Endothelial cell of umbilical vein (primary cell): Measurements from ENCODE around the gene ATP10B. TPM values are rescaled to one million over a fixed set of nuclear protein-coding genes. Genes with fewer than 3 reads are reported as not detected.

Experiments used
- BruUV-seq: library from RNA; stranded (reverse); fragments of 400-500 nt; replicated peaks from 2 replicates; lab custom pipeline; 2021; lab: Mats Ljungman, UMichigan
- CTCF ChIA-PET: fragments of 300-600, 350-600 bp; sonication (Branson Sonifier 250); formaldehyde crosslinking; loops from one replicate; lab custom pipeline; 2021; ENCODE audit warnings: antibody characterized with exemption, inconsistent platforms; lab: Charles Lee
- POLR2A ChIA-PET: fragments of 300-600, 350-600 bp; sonication (Branson Sonifier 250); formaldehyde crosslinking; loops from one replicate; lab custom pipeline; 2021; ENCODE audit warnings: antibody characterized with exemption, inconsistent platforms; lab: Charles Lee
- DNase-seq: peaks from one replicate; pipeline ENCODE4 v3.0.0-alpha.2; 2011; ENCODE audit warnings: low read depth, low spot score
- FAIRE-seq: peaks from 2 replicates; lab custom pipeline; 2011; peaks lifted over from hg19 to GRCh38; lab: Jason Lieb, UNC
- H2AFZ ChIP-seq: 2 replicates; pipeline ENCODE4 v1.6.0; 2012; ENCODE audit warnings: low read depth, low read length, control low read depth, inconsistent platforms
- H3K27ac ChIP-seq: 2 replicates; pipeline ENCODE4 v1.5.1; 2011; ENCODE audit warnings: low read depth, mild to moderate bottlenecking, control low read depth, low read length, moderate library complexity; ENCODE audit not compliant: insufficient read depth
- H3K27me3 ChIP-seq, 2 experiments: 2 replicates each; pipeline versions ENCODE4 v1.6.0 to v1.6.1; 2011; ENCODE audit warnings: low read length in 2 of 2, mixed read lengths in 1 of 2; ENCODE audit not compliant: control insufficient read depth in 2 of 2, insufficient read depth in 2 of 2
- H3K36me3 ChIP-seq, 2 experiments: 2 replicates in 1 of 2; 3 replicates in 1 of 2; pipeline ENCODE4 v1.5.1; 2011; ENCODE audit warnings: low read length in 2 of 2, mild to moderate bottlenecking in 1 of 2, moderate library complexity in 1 of 2; ENCODE audit not compliant: control insufficient read depth in 2 of 2, insufficient read depth in 2 of 2; ENCODE audit errors: extremely low read depth in 1 of 2
- H3K4me1 ChIP-seq: 3 replicates; pipeline ENCODE4 v1.5.1; 2011; ENCODE audit warnings: mild to moderate bottlenecking, low read length; ENCODE audit not compliant: control insufficient read depth, insufficient read depth; ENCODE audit errors: extremely low read depth
- H3K4me2 ChIP-seq: 2 replicates; pipeline ENCODE4 v1.6.1; 2011; ENCODE audit warnings: low read length, control low read depth, mixed read lengths; ENCODE audit not compliant: insufficient read depth
- H3K4me3 ChIP-seq, 3 experiments: fragments of 200-600 bp in 1 of 3; sonication (generic), shearing (Covaris generic) in 1 of 3; replicated peaks in 1 of 3; 2 replicates each; pipeline ENCODE4 v1.5.1; 2011 to 2016; ENCODE audit warnings: control low read depth in 3 of 3, low read length in 3 of 3, mild to moderate bottlenecking in 2 of 3, inconsistent platforms in 1 of 3, low read depth in 1 of 3, moderate library complexity in 1 of 3; ENCODE audit not compliant: insufficient read depth in 1 of 3
- H3K79me2 ChIP-seq: 2 replicates; pipeline ENCODE4 v1.6.0; 2012; ENCODE audit warnings: low read length, inconsistent platforms; ENCODE audit not compliant: control insufficient read depth, insufficient read depth
- H3K9ac ChIP-seq: replicated peaks from 2 replicates; pipeline ENCODE3; 2011; ENCODE audit warnings: low read length, control low read depth; ENCODE audit not compliant: insufficient read depth; ENCODE audit errors: extremely low read depth
- H3K9me1 ChIP-seq: replicated peaks from 3 replicates; pipeline ENCODE4 v1.6.0; 2011; ENCODE audit warnings: mild to moderate bottlenecking, low read length; ENCODE audit not compliant: control insufficient read depth, insufficient read depth; ENCODE audit errors: extremely low read depth
- H3K9me3 ChIP-seq: replicated peaks from 2 replicates; pipeline ENCODE4 v1.5.1; 2012; ENCODE audit warnings: low read length, inconsistent platforms; ENCODE audit not compliant: control insufficient read depth, insufficient read depth
- H4K20me1 ChIP-seq: replicated peaks from 2 replicates; pipeline ENCODE3; 2011; ENCODE audit warnings: mild to moderate bottlenecking, low read length; ENCODE audit not compliant: control insufficient read depth, insufficient read depth; ENCODE audit errors: extremely low read depth
- EZH2 ChIP-seq: IDR thresholded peaks from 2 replicates; pipeline ENCODE4 v1.6.1; 2012; ENCODE audit warnings: borderline replicate concordance, low read depth, mild to moderate bottlenecking, moderate library complexity, low read length, inconsistent platforms; ENCODE audit not compliant: severe bottlenecking
- FOS ChIP-seq: IDR thresholded peaks from 2 replicates; pipeline ENCODE4 v1.6.1; 2011; ENCODE audit warnings: mild to moderate bottlenecking, low read length, moderate library complexity, borderline replicate concordance; ENCODE audit not compliant: insufficient read depth
- GATA2 ChIP-seq: IDR thresholded peaks from 2 replicates; pipeline ENCODE4 v1.7.0; 2011; ENCODE audit warnings: low read depth, mild to moderate bottlenecking, moderate library complexity, mixed read lengths, low read length; ENCODE audit not compliant: insufficient read length, insufficient read depth
- JUN ChIP-seq: IDR thresholded peaks from 2 replicates; pipeline ENCODE4 v1.6.1; 2011; ENCODE audit warnings: borderline replicate concordance, low read depth; ENCODE audit not compliant: insufficient read length, insufficient read depth
- MYC ChIP-seq: IDR thresholded peaks from one replicate; pipeline ENCODE4 v1.6.1; 2011; ENCODE audit warnings: mild to moderate bottlenecking, low read depth, low read length
- POLR2A ChIP-seq: IDR thresholded peaks from 2 replicates; pipeline ENCODE4 v1.6.1; 2012; ENCODE audit warnings: low read depth, mild to moderate bottlenecking, control low read depth, low read length
- POLR2AphosphoS5 ChIP-seq: IDR thresholded peaks from 2 replicates; pipeline ENCODE4 v1.6.1; 2012; ENCODE audit warnings: low read depth, mild to moderate bottlenecking, control low read depth, low read length, moderate library complexity; ENCODE audit not compliant: insufficient read depth
- dilution Hi-C: fragments of 300-500 bp; cut with MboI; formaldehyde crosslinking; loops from one replicate; pipeline ENCODE4 v1.15.0; 2019; ENCODE audit warnings: low sequenced_read_pairs; ENCODE audit not compliant: extremely low pct_ligation_motif_present
- intact Hi-C: fragments of 100-400 bp; cut with micrococcal nuclease; formaldehyde crosslinking; loops from one replicate; pipeline ENCODE4 v1.10.0; 2022
- polyA plus RNA-seq, 4 experiments: library from polyadenylated mRNA; depleted of rRNA in 3 of 4; stranded (reverse) in 3 of 4; unstranded in 1 of 4; fragments of >200 nt; gene quantifications; 2 replicates each; pipeline versions ENCODE4 v1.2.1 to v1.2.3, GENCODE V29; 2011 to 2012; ENCODE audit warnings: missing spikeins in 1 of 4
- total RNA-seq: library from RNA; stranded (reverse); gene quantifications from 2 replicates; pipeline ENCODE4 v1.2.3, GENCODE V29; 2021
- TF ChIP-seq, protein P1 (sequence below): IDR thresholded peaks from 2 replicates; pipeline ENCODE4 v1.6.1; 2011; ENCODE audit not compliant: insufficient read depth, insufficient read length
- TF ChIP-seq, protein P2 (sequence below), 2 donors: IDR thresholded peaks; 1 replicate in 1 of 2; 2 replicates in 1 of 2; pipeline ENCODE4 v1.5.1; 2011; ENCODE audit warnings: low read length in 2 of 2, mild to moderate bottlenecking in 2 of 2, moderate library complexity in 2 of 2, control low read depth in 1 of 2, inconsistent platforms in 1 of 2, low read depth in 1 of 2; ENCODE audit not compliant: insufficient read depth in 1 of 2; ENCODE audit errors: extremely low read depth in 1 of 2

ATP10B gene
- total and polyA plus RNA-seq, 2 donors (not counting 3 experiments of a cell fraction or from before 2014, with no cell fraction given) = not detected

GRCh38 chr5:160699301-160699700, 152.7 kb downstream of the ATP10B start:
- no peaks in the 10 kb centered on the region for H3K9me3 ChIP-seq
- POLR2A ChIA-PET = no interaction called here
- H3K4me1 ChIP-seq = no peaks in the 10 kb centered on the region
- FAIRE-seq (no peak), DNase-seq (no peak)
- no peak overlapping the region for H3K4me2 ChIP-seq
- H3K79me2 ChIP-seq = no peaks in the 10 kb centered on the region
- no TSS peak for BruUV-seq
- no peaks in the 10 kb centered on the region for H3K9me1 ChIP-seq
- H3K9ac ChIP-seq = no peak overlapping the region
- TF ChIP-seq FOS = no peak
- TF ChIP-seq, protein P1, sequence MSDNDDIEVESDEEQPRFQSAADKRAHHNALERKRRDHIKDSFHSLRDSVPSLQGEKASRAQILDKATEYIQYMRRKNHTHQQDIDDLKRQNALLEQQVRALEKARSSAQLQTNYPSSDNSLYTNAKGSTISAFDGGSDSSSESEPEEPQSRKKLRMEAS = no peak
- TF ChIP-seq, protein P2, sequence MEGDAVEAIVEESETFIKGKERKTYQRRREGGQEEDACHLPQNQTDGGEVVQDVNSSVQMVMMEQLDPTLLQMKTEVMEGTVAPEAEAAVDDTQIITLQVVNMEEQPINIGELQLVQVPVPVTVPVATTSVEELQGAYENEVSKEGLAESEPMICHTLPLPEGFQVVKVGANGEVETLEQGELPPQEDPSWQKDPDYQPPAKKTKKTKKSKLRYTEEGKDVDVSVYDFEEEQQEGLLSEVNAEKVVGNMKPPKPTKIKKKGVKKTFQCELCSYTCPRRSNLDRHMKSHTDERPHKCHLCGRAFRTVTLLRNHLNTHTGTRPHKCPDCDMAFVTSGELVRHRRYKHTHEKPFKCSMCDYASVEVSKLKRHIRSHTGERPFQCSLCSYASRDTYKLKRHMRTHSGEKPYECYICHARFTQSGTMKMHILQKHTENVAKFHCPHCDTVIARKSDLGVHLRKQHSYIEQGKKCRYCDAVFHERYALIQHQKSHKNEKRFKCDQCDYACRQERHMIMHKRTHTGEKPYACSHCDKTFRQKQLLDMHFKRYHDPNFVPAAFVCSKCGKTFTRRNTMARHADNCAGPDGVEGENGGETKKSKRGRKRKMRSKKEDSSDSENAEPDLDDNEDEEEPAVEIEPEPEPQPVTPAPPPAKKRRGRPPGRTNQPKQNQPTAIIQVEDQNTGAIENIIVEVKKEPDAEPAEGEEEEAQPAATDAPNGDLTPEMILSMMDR (IDR thresholded peaks at IDR 0.05; ENCODE audit: extremely low read depth in 1 of 2, insufficient read depth in 1 of 2, low read depth in 1 of 2, low read length in 2 of 2) = no peak
- no peak for TF ChIP-seq GATA2
- no peak for TF ChIP-seq EZH2
- no peak for TF ChIP-seq MYC
- no peak for TF ChIP-seq POLR2AphosphoS5
- TF ChIP-seq JUN = no peak
- TF ChIP-seq POLR2A = no peak
- no peaks in the 10 kb centered on the region for H3K36me3 ChIP-seq
- no peaks in the 10 kb centered on the region for H3K27me3 ChIP-seq
- H2AFZ ChIP-seq = no peak overlapping the region
- intact Hi-C loops = no loop called here
- CTCF ChIA-PET = no interaction called here
- no peak overlapping the region for H3K4me3 ChIP-seq
- dilution Hi-C loops = no loop called here
- H4K20me1 ChIP-seq = no peaks in the 10 kb centered on the region
- no peak overlapping the region for H3K27ac ChIP-seq
